GM12873 (cell line): Measurements from ENCODE around the gene THRA.

Experiments used
- CTCF ChIP-seq: IDR thresholded peaks from 2 replicates; pipeline ENCODE4 v1.5.1; 2012; ENCODE audit warnings: low read depth, mild to moderate bottlenecking, moderate library complexity, low read length, control low read depth; ENCODE audit not compliant: insufficient read depth; ENCODE audit errors: missing control alignments

THRA gene

DNA sequence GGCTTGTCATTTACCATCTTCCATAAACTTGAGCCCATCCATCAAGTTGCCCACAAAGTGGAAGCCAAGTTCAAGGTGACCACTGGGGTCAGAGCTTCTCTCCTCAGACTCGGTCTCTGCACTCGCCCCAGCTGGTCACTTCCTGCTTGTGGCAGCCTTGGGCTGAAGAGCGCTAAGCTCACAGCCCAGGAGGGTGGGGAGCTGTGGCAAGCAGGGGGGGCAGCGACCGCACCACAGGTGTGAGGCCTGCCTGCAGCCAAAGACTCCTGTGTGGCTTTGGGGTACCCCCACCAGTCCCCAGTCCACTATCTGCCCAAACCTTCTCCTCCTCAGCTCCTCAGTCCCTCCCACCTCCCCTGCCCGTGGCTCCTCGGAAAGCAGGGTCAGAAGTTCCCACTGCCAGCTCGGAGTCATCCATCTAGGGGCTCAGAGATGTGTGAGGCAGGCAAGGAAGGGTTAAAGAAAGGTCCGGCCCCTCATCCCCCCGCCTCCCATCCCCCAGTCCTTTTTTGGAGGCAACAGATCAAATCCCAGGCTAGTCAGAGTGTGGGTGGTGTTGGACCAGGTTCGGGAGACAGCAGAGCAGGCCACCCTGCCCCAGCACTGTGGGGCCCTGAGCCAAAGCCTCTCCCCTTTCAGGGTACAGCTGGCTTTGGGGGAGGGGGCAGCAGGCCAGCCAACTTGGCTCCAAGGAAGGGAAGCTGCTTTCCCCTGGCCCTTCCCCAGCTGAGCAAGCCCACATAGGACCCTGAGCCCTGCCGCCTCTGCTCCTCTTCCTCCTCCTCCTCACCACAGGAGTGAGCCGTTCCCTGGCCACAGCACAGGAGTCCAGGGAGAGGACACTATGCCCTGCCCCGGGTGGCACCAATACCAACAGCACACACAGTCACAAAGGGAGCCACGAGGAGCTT lies 44.3 kb upstream of the THRA start:
- TF ChIP-seq CTCF, result no peak

DNA sequence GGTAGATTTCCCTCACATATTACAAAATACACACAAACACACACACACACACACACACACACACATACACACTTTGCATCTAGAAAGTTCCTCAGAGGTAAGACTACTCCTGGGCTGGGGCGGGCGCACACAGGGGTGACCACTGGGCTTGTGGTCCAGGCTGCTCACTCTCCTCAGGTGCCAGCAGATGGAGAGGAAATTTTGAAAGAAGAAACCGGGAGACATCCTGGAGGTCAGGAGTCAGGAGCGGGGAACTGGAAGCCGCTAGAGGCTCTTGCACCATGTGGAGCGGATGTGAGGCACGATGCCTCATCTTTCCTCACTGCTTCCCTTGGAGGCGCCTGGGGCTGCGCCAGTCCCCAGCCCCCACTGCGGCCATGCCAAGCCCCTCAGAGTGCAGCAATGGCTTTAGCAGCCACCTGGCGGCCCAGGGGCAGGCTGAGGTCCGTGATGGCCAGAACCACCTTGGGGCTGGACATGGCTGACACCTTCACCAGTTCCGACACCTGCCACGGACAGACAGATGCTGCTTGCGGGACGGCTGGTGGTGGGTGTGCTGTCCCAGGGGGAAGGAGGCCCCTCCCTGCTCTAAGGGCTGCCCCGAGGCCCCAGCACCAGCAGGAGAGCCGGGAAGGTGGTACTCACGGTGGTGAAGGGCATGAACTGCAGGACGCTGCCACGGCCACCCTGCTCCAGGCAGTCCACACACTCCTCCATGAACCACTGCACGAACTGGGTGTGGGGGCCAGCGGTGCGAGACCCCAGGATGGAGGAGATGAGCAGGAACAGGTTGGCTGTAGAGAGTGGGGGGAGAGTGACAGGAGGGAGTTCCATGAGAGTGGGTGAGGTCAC lies 43.4 kb upstream of the THRA start:
- no peak for TF ChIP-seq CTCF

- TF ChIP-seq CTCF, result no peak
Measured at GRCh38 chr17:40020146-40020545, 42.6 kb upstream of the THRA start.

DNA sequence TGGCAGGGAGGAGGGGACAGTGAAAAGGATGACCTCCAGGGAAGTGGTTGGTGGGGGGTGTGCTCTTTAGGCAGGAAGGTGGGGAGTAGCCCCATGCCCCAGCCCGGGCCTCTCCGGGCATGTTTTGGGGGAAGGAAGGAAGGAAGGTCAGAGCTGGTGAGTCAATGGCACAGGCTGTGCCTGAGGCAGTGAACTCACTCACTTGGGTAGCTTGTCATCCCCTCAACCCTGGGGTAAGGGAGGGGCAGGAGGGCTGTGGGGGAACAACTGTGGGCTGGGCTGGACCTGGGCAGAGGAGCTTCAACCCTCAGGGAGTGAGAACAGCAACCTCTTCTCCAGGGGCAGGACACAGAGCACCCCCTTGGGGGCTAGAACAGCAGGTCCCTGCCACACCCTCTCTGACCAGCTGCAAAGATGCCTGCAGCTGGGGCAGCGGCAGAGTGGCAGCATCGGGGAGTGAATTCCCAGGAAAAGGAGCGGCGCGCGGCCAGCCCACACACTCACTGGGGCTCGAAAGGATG lies 41.3 kb upstream of the THRA start:
- TF ChIP-seq CTCF, result no peak

- TF ChIP-seq CTCF, result no peak
Measured at GRCh38 chr17:40022497-40022896, 40.3 kb upstream of the THRA start.

GRCh38 chr17:40022961-40023541 lies 39.7 kb upstream of the THRA start:
- no peak for TF ChIP-seq CTCF

DNA sequence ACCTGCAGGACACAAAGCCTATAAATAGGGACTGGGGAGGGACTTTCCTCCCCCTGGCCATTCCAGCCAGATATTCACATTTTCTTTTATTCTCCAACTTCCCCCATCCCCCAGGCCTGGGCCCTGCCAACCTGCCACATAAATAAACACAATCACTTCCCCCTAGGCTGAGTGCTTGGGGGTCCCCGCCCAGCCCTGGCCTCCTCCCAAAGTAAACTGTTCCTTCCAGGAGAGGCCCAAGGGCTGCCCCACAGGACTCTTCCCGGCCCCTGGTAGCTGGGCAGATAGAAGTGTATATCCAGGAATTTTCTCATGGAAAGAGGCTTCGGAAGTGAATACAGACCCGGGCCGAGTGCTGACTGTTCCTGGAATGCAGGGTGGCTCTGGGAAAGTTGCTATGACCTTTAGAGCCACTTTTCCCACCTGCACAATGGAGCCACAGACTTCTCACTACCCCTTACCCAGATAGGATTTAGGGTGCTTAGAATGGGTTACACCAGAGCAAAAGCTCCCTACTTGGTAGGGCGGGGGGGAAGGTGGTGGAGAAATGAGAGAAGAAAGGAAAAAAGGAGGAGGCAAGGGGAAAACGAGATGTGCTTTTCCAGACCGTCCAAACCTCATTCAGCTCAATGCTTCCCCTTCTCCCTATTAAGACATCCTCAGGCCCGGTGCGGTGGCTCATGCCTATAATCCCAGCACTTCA lies 39.0 kb upstream of the THRA start:
- no peak for TF ChIP-seq CTCF
